Progenitor cell of endocrine pancreas (in vitro differentiated cells): ENCODE measurements around the gene SETD1A. TPM values are rescaled to one million over a fixed set of nuclear protein-coding genes. Genes with fewer than 3 reads are reported as not detected.
A peak's percentile ranks its signal among the peaks of the same experiment; 100 is the strongest.

Experiments
- DNase-seq: peaks from one replicate; pipeline ENCODE4 v3.0.0; 2021; ENCODE audit warnings: low spot score; ENCODE audit not compliant: unreplicated experiment
- H3K27ac Mint-ChIP-seq: 2 replicates; pipeline ENCODE4 v1.8.0; 2021; ENCODE audit warnings: mild to moderate bottlenecking, moderate library complexity, mixed read lengths
- H3K27me3 Mint-ChIP-seq: 2 replicates; pipeline ENCODE4 v1.8.0; 2021; ENCODE audit warnings: mixed read lengths
- H3K36me3 Mint-ChIP-seq: 2 replicates; pipeline ENCODE4 v1.8.0; 2022; ENCODE audit warnings: mixed read lengths; ENCODE audit not compliant: insufficient read depth
- H3K4me1 Mint-ChIP-seq: 2 replicates; pipeline ENCODE4 v1.8.0; 2021; ENCODE audit warnings: low read depth, mixed read lengths
- H3K4me3 Mint-ChIP-seq: 2 replicates; pipeline ENCODE4 v1.8.0; 2021; ENCODE audit warnings: low read depth, mild to moderate bottlenecking, moderate library complexity, mixed read lengths
- H3K9me3 Mint-ChIP-seq: 2 replicates; pipeline ENCODE4 v1.8.0; 2021; ENCODE audit warnings: low read depth, mixed read lengths
- CTCF ChIP-seq: fragments of 200-600 bp; sonication (generic); IDR thresholded peaks from one replicate; pipeline ENCODE4 v1.5.0; 2021; ENCODE audit warnings: antibody characterized with exemption, mild to moderate bottlenecking; ENCODE audit not compliant: unreplicated experiment
- total RNA-seq: library from RNA; stranded (reverse); gene quantifications from 2 replicates; pipeline ENCODE4 v1.2.1, GENCODE V29; 2021

The SETD1A gene
- total RNA-seq, 1 donor from 2014 or later, result 27.7 TPM

GRCh38 chr16:30997725-30998711 is 40.5 kb downstream of the SETD1A start:
- DNase-seq, result no peak
- H3K27ac Mint-ChIP-seq, result no peak overlapping the region
- TF ChIP-seq CTCF, result no peak

GRCh38 chr16:30998852-30999761 is 41.6 kb downstream of the SETD1A start:
- H3K27me3 Mint-ChIP-seq, result peaks cover 55% of the 10 kb centered on the region
- no peak overlapping the region for H3K4me3 Mint-ChIP-seq
- H3K27ac Mint-ChIP-seq, result no peak overlapping the region
- DNase-seq, result no peak
- no peaks in the 10 kb centered on the region for H3K9me3 Mint-ChIP-seq
- H3K36me3 Mint-ChIP-seq, result no peaks in the 10 kb centered on the region
- TF ChIP-seq CTCF, result no peak
- H3K4me1 Mint-ChIP-seq, result peaks cover 5% of the 10 kb centered on the region

More at GRCh38 chr16:30997725-30998711, 40.5 kb downstream of the SETD1A start:
- Mint-ChIP-seq H3K9me3 (no peaks in the 10 kb centered on the region), H3K4me1 (peaks cover 5% of the 10 kb centered on the region), H3K27me3 (peaks cover 51% of the 10 kb centered on the region), H3K36me3 (no peaks in the 10 kb centered on the region), H3K4me3 (peak overlapping the region; percentile 61)

GRCh38 chr16:31000671-31001382 is 43.3 kb downstream of the SETD1A start:
- H3K4me3 Mint-ChIP-seq, result no peak overlapping the region
- H3K9me3 Mint-ChIP-seq, result no peaks in the 10 kb centered on the region
- H3K36me3 Mint-ChIP-seq, result no peaks in the 10 kb centered on the region
- H3K4me1 Mint-ChIP-seq, result peaks cover 5% of the 10 kb centered on the region
- H3K27ac Mint-ChIP-seq, result no peak overlapping the region
- no peak for TF ChIP-seq CTCF
- no peak for DNase-seq
- peaks cover 48% of the 10 kb centered on the region for H3K27me3 Mint-ChIP-seq

GRCh38 chr16:31001507-31002249 is 44.1 kb downstream of the SETD1A start:
- H3K4me3 Mint-ChIP-seq, result no peak overlapping the region
- no peaks in the 10 kb centered on the region for H3K36me3 Mint-ChIP-seq
- H3K4me1 Mint-ChIP-seq, result peaks cover 3% of the 10 kb centered on the region
- DNase-seq, result no peak
- peaks cover 48% of the 10 kb centered on the region for H3K27me3 Mint-ChIP-seq
- H3K27ac Mint-ChIP-seq, result no peak overlapping the region
- H3K9me3 Mint-ChIP-seq, result no peaks in the 10 kb centered on the region
- no peak for TF ChIP-seq CTCF
